Measurements from ENCODE around the gene SLC10A3.

DNA sequence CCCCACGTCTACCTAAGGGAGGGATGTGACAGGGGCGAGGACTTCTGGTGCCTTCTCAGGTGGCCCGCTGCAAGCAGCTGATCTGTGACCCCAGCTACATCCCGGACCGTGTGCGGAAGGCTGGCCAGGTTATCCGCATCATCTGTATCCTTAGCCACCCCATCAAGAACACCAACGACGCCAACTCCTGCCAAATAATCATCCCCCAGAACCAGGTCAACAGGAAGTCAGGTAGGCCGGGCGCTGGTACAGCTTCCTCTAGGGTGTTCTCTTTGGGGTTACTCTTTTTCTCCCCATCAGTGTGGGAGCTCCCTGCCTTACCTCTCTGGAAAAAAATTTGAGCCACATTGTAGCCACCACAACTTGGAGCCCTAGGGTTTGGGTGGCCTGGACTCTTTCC, 48.9 kb downstream of the SLC10A3 start:
- TF ChIP-seq CTCF (conservative IDR thresholded peaks at IDR 0.05 in 1 of 2, IDR thresholded peaks at IDR 0.05 in 1 of 2; ENCODE audit: low read depth in 1 of 2, low read length in 2 of 2) (no peak), EZH2 (IDR thresholded peaks at IDR 0.05; ENCODE audit: low read length, missing control alignments) (no peak)
